ENCODE data around the gene CGRRF1. TPM values are rescaled to one million over a fixed set of nuclear protein-coding genes. Genes with fewer than 3 reads are reported as not detected.

Gene CGRRF1
- total RNA-seq, 8 experiments from 2014 or later, result 8.5 to 21.1 (median 12.0) TPM

DNA sequence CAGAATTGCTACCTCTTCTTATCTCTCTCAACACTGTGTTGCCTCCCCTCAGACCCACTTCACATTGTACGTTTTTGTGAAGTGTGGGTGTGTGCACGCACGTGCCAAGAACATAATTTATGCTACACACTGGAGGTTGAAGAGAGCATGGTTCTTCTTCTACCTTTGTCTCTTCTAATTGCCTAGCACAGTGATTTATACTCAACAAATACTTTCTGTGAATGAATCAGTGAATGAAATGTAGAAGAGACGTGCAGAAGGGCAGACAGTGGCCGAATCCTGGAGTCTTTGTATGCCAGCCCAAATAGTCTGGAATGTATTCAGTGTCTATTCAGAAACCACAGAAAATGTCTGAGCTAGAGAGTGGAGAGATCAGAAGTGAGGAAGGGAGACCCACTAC lies 52.6 kb downstream of the CGRRF1 start:
- no peaks in the 10 kb centered on the region for H3K4me1 ChIP-seq (replicated peaks in 1 of 2)
- no peak overlapping the region for H3K27ac ChIP-seq
- no peak overlapping the region for H3K4me3 ChIP-seq
- in situ Hi-C loops (cut with MboI; ENCODE audit: low pct_unique_long_range_greater_than_20kb in 2 of 9, low sequenced_read_pairs in 9 of 9, unreplicated experiment in 9 of 9), result loop anchor here in 5 of 9 experiments (10.0 to 25.0 kb wide), 4 partner anchors 125 to 225 kb away; no protein-coding TSS in a partner anchor
- WGBS, 10 experiments, result 0 to 44% (median 22%) methylated on average over 1 to 5 of the region's 5 CpGs; no CpG with 5 or more reads in 2 of the 10 experiments
- ATAC-seq (replicated peaks in 6 of 8), result peak in 1 of 8 experiments; percentile 0

DNA sequence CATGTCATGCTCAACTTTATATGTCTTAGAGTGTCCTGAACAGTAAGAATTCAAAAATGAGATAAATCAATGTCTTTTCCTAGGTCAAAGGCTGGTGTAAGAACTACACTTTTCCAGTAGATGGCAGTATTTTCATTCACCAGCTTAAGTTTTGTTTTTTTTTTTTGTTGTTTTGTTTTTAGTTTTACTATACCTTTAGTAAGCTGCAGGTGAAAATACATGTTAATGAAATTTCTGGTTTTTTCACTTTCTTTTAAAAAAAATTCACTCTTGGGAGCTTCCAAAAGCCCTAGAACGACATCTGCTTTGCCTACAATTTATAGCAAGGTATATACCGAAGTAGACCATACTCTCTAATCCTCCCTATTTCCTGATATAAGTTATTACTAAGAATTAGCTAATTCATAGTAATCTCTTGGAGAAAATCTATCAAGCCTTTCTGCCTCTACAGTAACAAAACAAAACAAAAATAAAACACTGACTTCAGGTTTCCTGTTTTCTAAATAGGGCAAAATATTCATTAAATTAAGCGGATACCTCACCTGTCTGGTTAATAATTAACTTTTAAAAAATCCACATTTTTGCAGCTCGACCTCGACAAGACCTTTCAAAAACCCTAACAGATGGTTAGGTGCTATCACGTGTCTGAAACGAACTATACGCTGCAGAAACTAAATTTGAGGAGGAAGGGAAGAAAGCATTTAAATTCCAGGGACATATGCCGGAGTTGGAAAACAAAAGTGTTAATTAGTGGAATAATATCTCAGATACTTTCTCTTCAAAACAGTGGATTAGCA lies 54.6 kb downstream of the CGRRF1 start:
- peak overlapping the region in 2 of 5 donors; percentile 74 to 78 for H3K4me3 ChIP-seq
- ATAC-seq (replicated peaks in 6 of 8), result no peak
- no peak overlapping the region for H3K27ac ChIP-seq
- H3K4me1 ChIP-seq (replicated peaks in 1 of 2), result peaks cover 3 to 6% of the 10 kb centered on the region in 2 donors
- WGBS, 10 experiments, result 1 to 30% (median 14%) methylated on average over 3 to 9 of the region's 9 CpGs
- in situ Hi-C loops (cut with MboI; ENCODE audit: low pct_unique_long_range_greater_than_20kb in 2 of 9, low sequenced_read_pairs in 9 of 9, unreplicated experiment in 9 of 9), result loop anchor here in 5 of 9 experiments (10.0 to 25.0 kb wide), 4 partner anchors 123 to 223 kb away; no protein-coding TSS in a partner anchor

DNA sequence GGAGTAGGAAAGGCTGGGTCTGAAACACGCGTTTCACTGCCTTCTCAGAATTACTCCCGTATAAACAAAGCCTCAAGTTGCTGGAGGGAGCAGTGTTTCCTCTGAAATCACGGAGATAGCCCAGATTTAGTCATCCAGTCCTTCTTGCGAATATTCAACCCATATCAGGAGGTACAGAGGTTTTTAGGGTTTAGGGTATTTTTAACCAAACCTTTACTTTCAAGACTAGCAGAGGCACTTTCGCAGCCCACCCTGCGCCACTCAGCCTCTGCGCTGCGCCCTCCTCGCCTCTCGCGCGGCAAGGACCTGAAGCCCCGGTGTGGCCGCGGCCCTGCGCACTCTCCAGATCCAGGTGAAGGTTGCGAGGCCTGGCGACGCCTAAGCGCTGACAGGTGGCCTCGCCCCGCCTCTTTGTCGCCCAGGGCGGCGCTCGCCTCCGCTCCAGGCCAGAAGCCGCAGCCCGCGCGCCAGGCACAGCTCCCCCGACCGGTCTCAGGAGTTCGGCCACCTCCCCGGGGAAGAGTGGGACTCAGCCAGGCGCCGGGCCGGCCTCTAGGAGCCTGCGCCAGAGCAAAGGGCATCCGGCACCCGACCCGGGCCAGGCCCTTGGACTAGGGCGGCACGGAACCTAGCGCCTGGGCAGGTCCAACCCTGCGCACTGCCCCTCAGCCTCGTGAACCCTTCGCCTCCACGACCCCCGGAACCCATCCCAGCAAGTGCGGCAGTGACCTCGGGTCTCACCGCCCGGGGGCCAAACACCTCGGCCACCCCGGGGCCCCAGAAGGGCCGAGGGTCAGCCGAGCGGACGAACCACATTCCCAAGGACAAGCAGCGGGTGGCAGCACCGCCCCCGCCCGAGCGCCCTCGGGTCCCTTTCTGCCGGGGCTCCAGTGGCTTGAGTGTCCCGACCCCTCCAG lies 55.4 kb downstream of the CGRRF1 start:
- Histone ChIP-seq H3K4me3 (peak overlapping the region; percentile 73 to 85 (median 78)), H3K4me1 (replicated peaks in 1 of 2) (peaks cover 3 to 8% of the 10 kb centered on the region in 2 donors), H3K27ac (no peak overlapping the region)
- peak; percentile 5 to 45 (median 30) for ATAC-seq (replicated peaks in 6 of 8)
- 0 to 19% (median 0%) methylated on average over 3 to 7 of the region's 69 CpGs; no CpG with 5 or more reads in 2 of the 10 experiments for WGBS, 10 experiments
- in situ Hi-C loops (cut with MboI; ENCODE audit: low pct_unique_long_range_greater_than_20kb in 2 of 9, low sequenced_read_pairs in 9 of 9, unreplicated experiment in 9 of 9), result loop anchor here in 5 of 9 experiments (10.0 to 25.0 kb wide), 4 partner anchors 122 to 222 kb away; no protein-coding TSS in a partner anchor

DNA sequence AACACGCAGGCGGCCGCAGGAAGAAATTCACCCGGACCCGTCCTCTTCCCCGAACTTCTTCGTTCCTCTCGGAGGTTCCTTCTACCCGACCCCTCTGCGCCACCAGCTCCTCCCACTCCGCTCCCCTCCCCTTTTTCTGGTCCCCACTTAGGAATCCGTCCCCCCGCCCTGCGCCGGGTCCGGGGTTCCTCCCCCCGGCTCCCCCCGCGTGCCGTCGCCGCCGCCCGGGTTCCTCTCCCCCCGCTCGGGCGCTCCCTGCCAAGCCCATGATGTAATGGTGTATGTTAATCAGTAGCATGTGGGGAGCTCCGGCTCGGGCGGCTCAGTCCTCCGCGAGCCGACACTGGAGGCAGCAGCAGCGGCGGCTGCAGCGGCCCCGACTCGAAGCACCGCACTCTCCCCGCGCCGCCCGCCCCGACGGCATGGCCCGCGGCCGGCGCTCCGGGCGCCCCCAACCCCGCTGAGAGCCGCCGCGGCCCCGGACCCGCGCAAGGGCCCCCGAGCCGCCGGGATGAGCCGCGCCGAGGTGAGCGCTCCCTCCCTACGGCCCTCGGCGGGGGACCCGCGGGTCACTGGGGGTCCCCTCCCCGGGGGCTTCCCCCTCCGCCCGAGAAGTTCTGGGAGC lies 56.2 kb downstream of the CGRRF1 start:
- in situ Hi-C loops (cut with MboI; ENCODE audit: low pct_unique_long_range_greater_than_20kb in 2 of 9, low sequenced_read_pairs in 9 of 9, unreplicated experiment in 9 of 9), result loop anchor here in 5 of 9 experiments (10.0 to 25.0 kb wide), 4 partner anchors 121 to 221 kb away; no protein-coding TSS in a partner anchor
- peak; percentile 54 to 78 (median 72) for ATAC-seq (replicated peaks in 6 of 8)
- Histone ChIP-seq H3K4me3 (peak overlapping the region; percentile 73 to 85 (median 78)), H3K4me1 (replicated peaks in 1 of 2) (peaks cover 3 to 8% of the 10 kb centered on the region in 2 donors), H3K27ac (no peak overlapping the region)
- no CpG with 5 or more reads among the region's 73 CpGs for WGBS, 10 experiments

DNA sequence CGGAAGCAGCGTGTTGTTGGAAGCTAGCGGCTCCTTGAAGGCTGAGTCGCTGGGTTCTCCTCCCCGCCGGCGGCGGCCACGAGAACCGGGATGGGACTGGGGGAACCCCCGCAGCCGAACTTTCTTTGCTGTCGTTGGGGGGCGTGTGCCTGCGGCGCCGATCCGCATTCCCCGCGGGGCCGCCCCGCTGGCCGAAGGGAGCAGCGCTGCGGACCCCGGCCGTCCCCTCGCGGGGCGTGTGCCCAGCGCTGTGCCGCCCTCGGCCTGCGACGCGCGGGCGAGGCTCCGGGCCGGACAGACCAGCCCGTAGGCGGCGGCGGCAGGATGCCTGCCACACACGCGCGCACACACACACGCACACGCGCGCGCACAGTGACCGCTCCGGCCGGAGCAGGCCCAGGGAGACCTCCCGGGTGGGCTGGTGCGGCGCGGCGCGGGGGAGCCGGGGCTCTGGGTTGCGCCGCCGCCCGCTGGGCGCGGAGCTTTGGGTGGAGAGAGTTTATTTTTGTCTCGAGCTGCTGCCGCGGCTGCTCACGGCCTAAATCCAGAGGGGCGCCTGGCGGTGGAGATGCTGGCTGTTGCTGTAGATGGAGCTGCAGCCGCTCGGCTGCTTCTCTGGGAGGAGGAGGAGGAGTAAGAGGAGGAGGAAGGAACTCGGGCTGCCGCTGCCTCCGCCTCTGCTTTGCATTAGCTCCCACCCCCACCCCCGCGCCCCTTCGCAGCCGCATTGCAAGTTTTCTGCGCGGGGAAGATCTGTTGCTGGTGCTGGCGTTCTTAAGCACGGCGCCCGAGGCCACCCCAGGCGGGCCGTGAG lies 56.9 kb downstream of the CGRRF1 start, which contains the start of gene SAMD4A:
TSS of gene SAMD4A (plus strand) at position 719 of the 814 bp plus-strand sequence. CDS start 789 bp downstream, outside the sequence.
- in situ Hi-C loops (cut with MboI; ENCODE audit: low pct_unique_long_range_greater_than_20kb in 2 of 9, low sequenced_read_pairs in 9 of 9, unreplicated experiment in 9 of 9), result loop anchor here in 5 of 9 experiments (10.0 to 25.0 kb wide), 4 partner anchors 121 to 221 kb away; no protein-coding TSS in a partner anchor
- Histone ChIP-seq H3K27ac (no peak within 1 kb of the TSS), H3K4me1 (replicated peaks in 1 of 2) (peaks cover 3 to 8% of the 10 kb centered on the region in 2 donors), H3K4me3 (peak within 1 kb of the TSS; percentile 73 to 85 (median 78))
- ATAC-seq (replicated peaks in 6 of 8), result peak; percentile 14 to 56 (median 36)
- WGBS, 10 experiments, result 7% methylated on average over 3 of the region's 91 CpGs; no CpG with 5 or more reads in 9 of the 10 experiments

DNA sequence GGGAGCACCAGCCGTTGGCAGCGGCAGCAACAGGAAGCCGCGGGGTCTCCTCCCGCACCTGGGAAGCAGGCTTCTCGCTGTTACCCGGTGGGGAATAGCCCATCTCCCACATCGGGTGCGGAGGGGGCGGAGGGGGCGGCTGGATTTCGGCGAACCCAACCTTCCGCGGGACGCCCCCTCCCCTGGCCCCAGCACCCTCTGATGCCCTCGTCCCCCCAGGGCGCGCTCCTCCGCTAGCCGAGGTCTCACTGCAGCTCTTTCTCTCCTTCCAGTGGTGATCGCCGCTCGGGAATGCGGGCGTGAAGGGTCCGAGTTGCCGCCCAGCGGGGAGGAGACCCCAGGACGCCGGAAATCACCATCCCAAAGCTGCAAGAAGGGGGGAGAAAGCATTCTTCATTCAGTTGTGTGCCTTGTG lies 57.5 kb downstream of the CGRRF1 start:
- ATAC-seq (replicated peaks in 6 of 8), result peak in 7 of 8 experiments; percentile 0 to 13 (median 3)
- WGBS, 10 experiments, result 0% methylated on average over 2 of the region's 31 CpGs; no CpG with 5 or more reads in 9 of the 10 experiments
- Histone ChIP-seq H3K4me3 (peak overlapping the region; percentile 73 to 85 (median 78)), H3K27ac (no peak overlapping the region), H3K4me1 (replicated peaks in 1 of 2) (peaks cover 3 to 8% of the 10 kb centered on the region in 2 donors)
- in situ Hi-C loops (cut with MboI; ENCODE audit: low pct_unique_long_range_greater_than_20kb in 2 of 9, low sequenced_read_pairs in 9 of 9, unreplicated experiment in 9 of 9), result loop anchor here in 5 of 9 experiments (10.0 to 25.0 kb wide), 4 partner anchors 120 to 220 kb away; no protein-coding TSS in a partner anchor

DNA sequence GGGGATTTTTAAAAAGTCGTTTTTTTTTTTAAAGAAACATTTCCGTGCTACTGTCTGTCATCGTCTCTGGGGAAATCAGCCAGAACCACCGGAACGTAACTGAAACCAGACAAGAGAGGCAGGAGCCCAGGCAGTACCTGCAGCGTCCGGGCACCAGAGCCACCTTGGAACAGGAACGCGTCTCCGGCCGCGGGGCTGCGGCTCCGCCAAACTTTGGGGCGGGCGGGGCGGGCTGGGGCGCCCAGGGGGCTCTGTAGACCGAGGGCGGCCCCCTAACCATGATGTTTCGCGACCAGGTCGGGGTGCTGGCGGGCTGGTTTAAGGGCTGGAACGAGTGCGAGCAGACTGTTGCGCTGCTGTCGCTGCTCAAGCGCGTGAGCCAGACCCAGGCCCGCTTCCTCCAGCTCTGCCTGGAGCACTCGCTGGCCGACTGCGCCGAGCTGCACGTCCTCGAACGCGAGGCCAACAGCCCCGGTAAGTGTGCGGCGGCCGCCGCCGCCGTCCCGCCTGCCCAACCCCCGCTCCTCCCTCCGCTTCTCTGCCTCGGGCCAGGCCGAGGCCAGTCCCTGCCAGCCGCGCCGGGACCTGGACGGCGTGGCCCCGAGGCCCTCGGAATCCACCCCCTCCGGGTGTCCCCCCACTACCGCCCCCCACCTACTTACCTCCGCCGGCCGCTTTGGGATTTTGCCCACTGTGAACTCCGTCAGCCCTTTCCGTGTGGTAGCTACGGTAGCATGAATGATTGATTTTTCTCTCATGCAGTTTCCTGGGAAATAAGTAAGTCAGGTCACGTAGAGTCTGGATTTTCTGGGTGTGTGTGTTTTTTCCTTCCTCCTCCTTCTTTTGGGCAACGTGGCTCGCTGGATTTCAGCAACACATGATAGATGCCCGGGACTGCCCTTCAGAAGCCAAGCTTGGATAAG lies 58.2 kb downstream of the CGRRF1 start:
- H3K4me1 ChIP-seq (replicated peaks in 1 of 2), result peaks cover 3 to 8% of the 10 kb centered on the region in 2 donors
- peak; percentile 0 to 28 (median 20) for ATAC-seq (replicated peaks in 6 of 8)
- WGBS, 10 experiments, result 0 to 18% (median 0%) methylated on average over 2 to 6 of the region's 70 CpGs; no CpG with 5 or more reads in 4 of the 10 experiments
- H3K4me3 ChIP-seq, result peak overlapping the region; percentile 73 to 85 (median 78)
- in situ Hi-C loops (cut with MboI; ENCODE audit: low pct_unique_long_range_greater_than_20kb in 2 of 9, low sequenced_read_pairs in 9 of 9, unreplicated experiment in 9 of 9), result loop anchor here in 5 of 9 experiments (10.0 to 25.0 kb wide), 4 partner anchors 119 to 219 kb away; no protein-coding TSS in a partner anchor
- no peak overlapping the region for H3K27ac ChIP-seq

DNA sequence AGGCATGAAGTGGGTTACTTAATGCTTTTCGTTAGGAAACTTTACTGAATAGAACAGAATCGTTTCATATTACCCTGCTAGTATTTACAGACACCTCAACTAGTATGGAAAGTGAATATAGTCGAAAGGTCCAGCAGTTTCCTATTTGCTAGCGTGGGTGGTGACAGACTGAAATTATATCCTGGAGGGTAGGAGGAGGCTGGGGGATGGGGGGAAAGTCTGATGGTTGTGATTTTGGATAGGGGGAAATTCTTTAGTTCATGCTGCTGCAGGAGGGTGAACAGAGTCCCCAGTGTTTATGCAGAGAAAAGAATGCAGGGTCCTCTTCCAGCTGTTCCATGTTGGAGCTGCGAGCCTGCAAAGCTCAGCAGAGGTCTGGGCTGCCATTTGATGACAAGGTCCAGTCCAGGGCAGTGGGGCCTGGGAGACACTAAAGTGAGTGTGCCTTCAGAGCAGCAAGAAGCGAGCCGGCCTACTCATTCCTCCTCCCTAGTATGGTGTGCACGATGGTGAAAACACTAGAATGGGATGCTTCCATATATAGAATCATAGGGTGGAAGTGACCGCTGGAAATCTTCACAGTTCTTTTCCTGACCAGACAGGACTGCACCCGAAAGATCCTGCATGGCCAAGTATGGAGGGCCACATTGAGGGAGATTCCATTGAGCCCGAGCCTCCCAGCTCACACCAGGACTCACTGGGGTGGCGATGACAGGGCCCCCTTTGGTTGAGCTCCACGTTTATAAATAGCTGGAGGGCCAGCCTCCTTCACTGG lies 59.3 kb downstream of the CGRRF1 start:
- peaks cover 3 to 8% of the 10 kb centered on the region in 2 donors for H3K4me1 ChIP-seq (replicated peaks in 1 of 2)
- 0 to 81% (median 45%) methylated on average over 1 to 9 of the region's 13 CpGs; no CpG with 5 or more reads in 4 of the 10 experiments for WGBS, 10 experiments
- H3K4me3 ChIP-seq, result peak overlapping the region in 3 of 5 donors; percentile 74 to 85 (median 78)
- in situ Hi-C loops (cut with MboI; ENCODE audit: low pct_unique_long_range_greater_than_20kb in 2 of 9, low sequenced_read_pairs in 9 of 9, unreplicated experiment in 9 of 9), result loop anchor here in 5 of 9 experiments (10.0 to 25.0 kb wide), 4 partner anchors 118 to 218 kb away; no protein-coding TSS in a partner anchor
- no peak for ATAC-seq (replicated peaks in 6 of 8)
- H3K27ac ChIP-seq, result no peak overlapping the region

DNA sequence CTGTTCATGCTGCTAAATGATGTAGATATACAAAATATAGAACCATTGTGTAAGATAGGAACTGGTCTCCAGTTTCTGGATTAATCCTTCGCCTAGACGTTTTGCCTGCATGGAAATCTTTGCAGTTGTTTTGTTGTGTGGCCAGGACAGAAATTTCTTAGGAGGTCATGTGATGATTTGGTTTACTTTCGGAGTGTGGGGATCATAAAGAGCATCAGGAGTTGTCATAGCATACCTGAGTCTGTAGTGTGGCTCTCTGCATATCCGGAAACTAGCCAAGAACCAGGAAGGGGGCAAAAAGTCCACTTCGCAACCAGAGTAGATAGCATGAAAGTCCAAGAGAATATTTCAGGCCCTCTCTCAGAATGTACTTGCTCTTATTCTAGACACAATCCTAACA lies 60.3 kb downstream of the CGRRF1 start:
- H3K4me1 ChIP-seq (replicated peaks in 1 of 2), result peaks cover 3 to 8% of the 10 kb centered on the region in 2 donors
- WGBS, 10 experiments, result 30 to 100% (median 80%) methylated on average over 1 to 5 of the region's 5 CpGs; no CpG with 5 or more reads in 1 of the 10 experiments
- no peak for ATAC-seq (replicated peaks in 6 of 8)
- no peak overlapping the region for H3K27ac ChIP-seq
- in situ Hi-C loops (cut with MboI; ENCODE audit: low pct_unique_long_range_greater_than_20kb in 2 of 9, low sequenced_read_pairs in 9 of 9, unreplicated experiment in 9 of 9), result loop anchor here in 5 of 9 experiments (10.0 to 25.0 kb wide), 4 partner anchors 117 to 217 kb away; no protein-coding TSS in a partner anchor
- peak overlapping the region in 1 of 5 donors; percentile 74 for H3K4me3 ChIP-seq
